Mesendoderm (in vitro differentiated cells): ENCODE data around the gene MCU.
"Not testable (repeated sequence)": the region's sequence is repeated elsewhere in the genome, so short reads cannot be mapped to it uniquely, and the experiment has no call there.

Experiments
- DNase-seq: peaks from one replicate; pipeline ENCODE4 v3.0.0; 2013
- H2AK5ac ChIP-seq: 2 replicates; pipeline ENCODE4 v1.6.1; 2013; ENCODE audit warnings: low read length, inconsistent platforms
- H2BK120ac ChIP-seq: 2 replicates; pipeline ENCODE4 v1.6.1; 2013; ENCODE audit warnings: low read depth, mild to moderate bottlenecking, low read length, moderate library complexity, mixed read lengths
- H2BK15ac ChIP-seq: replicated peaks from 2 replicates; pipeline ENCODE4 v1.6.1; 2013; ENCODE audit warnings: low read depth, mild to moderate bottlenecking, moderate library complexity
- H2BK5ac ChIP-seq: 2 replicates; pipeline ENCODE4 v1.6.1; 2013; ENCODE audit warnings: low read length, inconsistent platforms
- H3K18ac ChIP-seq: 2 replicates; pipeline ENCODE4 v1.6.1; 2013; ENCODE audit warnings: mild to moderate bottlenecking, low read length, mixed read lengths
- H3K23ac ChIP-seq: one replicate; pipeline ENCODE4 v1.6.1; 2013; ENCODE audit warnings: low read length
- H3K27ac ChIP-seq: 2 replicates; pipeline ENCODE4 v1.5.1; 2013; ENCODE audit warnings: low read depth, mild to moderate bottlenecking, inconsistent platforms, low read length, moderate library complexity
- H3K27me3 ChIP-seq: 2 replicates; pipeline ENCODE4 v1.6.1; 2013; ENCODE audit warnings: low read length, control low read depth, mild to moderate bottlenecking, inconsistent platforms; ENCODE audit not compliant: insufficient read depth, poor library complexity
- H3K36me3 ChIP-seq: 2 replicates; pipeline ENCODE4 v1.6.1; 2013; ENCODE audit warnings: low read length, inconsistent platforms; ENCODE audit not compliant: control insufficient read depth, insufficient read depth
- H3K4ac ChIP-seq: one replicate; pipeline ENCODE4 v1.6.1; 2013; ENCODE audit warnings: low read depth, mild to moderate bottlenecking, low read length, moderate library complexity
- H3K4me1 ChIP-seq: 2 replicates; pipeline ENCODE4 v1.6.1; 2013; ENCODE audit warnings: low read depth, low read length, inconsistent platforms; ENCODE audit not compliant: control insufficient read depth
- H3K4me2 ChIP-seq: 2 replicates; pipeline ENCODE4 v1.6.1; 2013; ENCODE audit warnings: low read length
- H3K4me3 ChIP-seq: 2 replicates; pipeline ENCODE4 v1.5.1; 2013; ENCODE audit warnings: mild to moderate bottlenecking, low read length
- H3K56ac ChIP-seq: one replicate; pipeline ENCODE4 v1.6.1; 2013; ENCODE audit warnings: low read length
- H3K79me1 ChIP-seq: 2 replicates; pipeline ENCODE4 v1.6.1; 2013; ENCODE audit warnings: low read length, inconsistent platforms
- H3K79me2 ChIP-seq: 2 replicates; pipeline ENCODE4 v1.6.1; 2013; ENCODE audit warnings: mild to moderate bottlenecking, low read length; ENCODE audit not compliant: control insufficient read depth, insufficient read depth
- H3K9ac ChIP-seq: 2 replicates; pipeline ENCODE4 v1.6.1; 2013; ENCODE audit warnings: low read length, inconsistent platforms
- H4K5ac ChIP-seq: one replicate; pipeline ENCODE4 v1.6.1; 2013; ENCODE audit warnings: low read length
- H4K8ac ChIP-seq: one replicate; pipeline ENCODE4 v1.6.1; 2013; ENCODE audit warnings: low read depth, mild to moderate bottlenecking, control low read depth, low read length, moderate library complexity
- WGBS: extraction: QIAGEN DNeasy Blood & Tissue Kit; methylation state at CpG from one replicate; pipeline ENCODE4 v1.1.7; 2013; ENCODE audit warnings: low lambda C conversion rate, missing lambda C conversion rate; ENCODE audit not compliant: insufficient coverage; ENCODE audit errors: extremely low coverage; 5-methylcytosine and 5-hydroxymethylcytosine counted together

MCU gene

DNA sequence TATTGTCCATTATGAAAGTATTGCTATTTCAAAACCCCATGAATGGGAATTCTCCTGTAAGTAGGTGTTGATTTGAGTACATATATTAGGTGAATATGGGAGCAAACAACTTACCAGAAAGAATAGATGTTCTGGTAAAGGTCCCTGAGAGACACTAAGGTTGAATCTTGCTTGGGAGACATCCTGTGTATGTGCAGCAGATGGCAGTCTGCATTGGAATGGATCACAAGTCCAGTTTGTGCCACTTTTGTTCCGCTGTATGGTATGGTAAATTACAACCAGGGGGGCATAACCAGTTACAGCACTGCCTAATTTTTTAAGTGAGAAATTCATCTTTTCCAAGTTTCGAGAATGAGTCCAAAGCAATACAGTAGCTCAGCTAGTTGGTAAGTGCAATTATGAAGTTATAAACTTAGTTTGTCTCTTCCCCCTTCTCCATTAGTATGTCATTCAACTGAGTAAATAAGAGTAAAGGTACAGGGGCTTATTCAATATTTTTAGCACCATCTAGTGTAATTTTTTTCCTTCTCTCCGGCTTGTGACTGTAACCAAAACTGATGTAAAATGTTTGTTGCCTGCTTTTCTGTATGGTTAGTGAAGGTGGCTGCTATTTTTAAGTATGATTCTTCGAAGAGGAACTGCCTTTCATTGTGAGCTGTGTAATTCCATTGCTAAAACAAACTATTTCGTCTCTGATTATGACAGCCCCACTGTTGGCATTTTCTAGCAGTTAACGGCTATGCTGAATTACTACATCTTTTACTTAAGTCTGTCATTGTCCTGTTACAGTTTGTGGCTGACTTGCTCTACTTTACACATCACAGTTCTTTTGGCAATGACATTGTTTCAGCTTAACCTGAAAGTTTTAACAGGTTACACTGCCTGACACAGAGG lies 2.8 kb downstream of the MCU start:
- H3K18ac ChIP-seq: no peak overlapping the region
- no peak overlapping the region for H2BK5ac ChIP-seq
- no peak overlapping the region for H3K9ac ChIP-seq
- H3K4me2 ChIP-seq: no peak overlapping the region
- H2BK120ac ChIP-seq: no peak overlapping the region
- H3K27me3 ChIP-seq: no peaks in the 10 kb centered on the region
- WGBS: no CpG with 5 or more reads among the region's 6 CpGs
- H3K79me1 ChIP-seq: peaks cover 9% of the 10 kb centered on the region
- no peak overlapping the region for H4K5ac ChIP-seq
- no peak overlapping the region for H3K27ac ChIP-seq
- no peaks in the 10 kb centered on the region for H3K36me3 ChIP-seq
- peaks cover 50% of the 10 kb centered on the region for H3K79me2 ChIP-seq
- H2AK5ac ChIP-seq: no peak overlapping the region
- H3K4ac ChIP-seq: no peak overlapping the region
- no peak overlapping the region for H3K4me3 ChIP-seq
- H2BK15ac ChIP-seq: no peak overlapping the region
- peaks cover 3% of the 10 kb centered on the region for H3K4me1 ChIP-seq
- H4K8ac ChIP-seq: no peak overlapping the region
- no peak overlapping the region for H3K23ac ChIP-seq
- no peak for DNase-seq
- H3K56ac ChIP-seq: no peak overlapping the region

GRCh38 chr10:72695496-72695895 lies 3.6 kb downstream of the MCU start:
- Histone ChIP-seq H3K56ac (no peak overlapping the region), H3K4me2 (no peak overlapping the region), H3K23ac (no peak overlapping the region), H3K4ac (no peak overlapping the region), H2BK15ac (no peak overlapping the region), H2BK5ac (no peak overlapping the region), H2AK5ac (no peak overlapping the region), H3K18ac (no peak overlapping the region), H3K27me3 (no peaks in the 10 kb centered on the region), H4K5ac (no peak overlapping the region), H3K79me1 (peaks cover 9% of the 10 kb centered on the region), H2BK120ac (no peak overlapping the region), H3K4me3 (no peak overlapping the region), H3K4me1 (peaks cover 3% of the 10 kb centered on the region), H3K9ac (no peak overlapping the region), H3K36me3 (no peaks in the 10 kb centered on the region), H4K8ac (no peak overlapping the region), H3K79me2 (peaks cover 50% of the 10 kb centered on the region), H3K27ac (no peak overlapping the region)
- no peak for DNase-seq
- no CpG with 5 or more reads among the region's 3 CpGs for WGBS

- Histone ChIP-seq H3K4me3 (no peak overlapping the region), H3K79me1 (peaks cover 9% of the 10 kb centered on the region), H3K27ac (no peak overlapping the region), H3K18ac (no peak overlapping the region), H3K4me1 (peaks cover 3% of the 10 kb centered on the region), H2BK120ac (no peak overlapping the region), H2BK5ac (no peak overlapping the region), H4K8ac (no peak overlapping the region), H4K5ac (no peak overlapping the region), H3K36me3 (no peaks in the 10 kb centered on the region), H2BK15ac (no peak overlapping the region), H3K56ac (no peak overlapping the region), H3K23ac (no peak overlapping the region), H3K27me3 (no peaks in the 10 kb centered on the region), H3K9ac (no peak overlapping the region), H2AK5ac (no peak overlapping the region), H3K4me2 (no peak overlapping the region), H3K4ac (no peak overlapping the region), H3K79me2 (peaks cover 49% of the 10 kb centered on the region)
- no peak for DNase-seq
These were observed 5.8 kb downstream of the MCU start for GRCh38 chr10:72697716-72698115.

GRCh38 chr10:72702465-72702864 lies 10.5 kb downstream of the MCU start:
- not testable (repeated sequence) for H2BK5ac ChIP-seq, H3K79me1 ChIP-seq, H3K9ac ChIP-seq, DNase-seq, H2BK120ac ChIP-seq, H3K18ac ChIP-seq, H2AK5ac ChIP-seq, H3K23ac ChIP-seq, H3K4ac ChIP-seq, H2BK15ac ChIP-seq, H3K4me1 ChIP-seq, H3K4me3 ChIP-seq, H3K4me2 ChIP-seq, H3K36me3 ChIP-seq, H4K5ac ChIP-seq, H3K27ac ChIP-seq, H3K27me3 ChIP-seq, H4K8ac ChIP-seq, H3K56ac ChIP-seq
- WGBS: no CpG with 5 or more reads among the region's 5 CpGs
- H3K79me2 ChIP-seq: peaks cover 24% of the 10 kb centered on the region

DNA sequence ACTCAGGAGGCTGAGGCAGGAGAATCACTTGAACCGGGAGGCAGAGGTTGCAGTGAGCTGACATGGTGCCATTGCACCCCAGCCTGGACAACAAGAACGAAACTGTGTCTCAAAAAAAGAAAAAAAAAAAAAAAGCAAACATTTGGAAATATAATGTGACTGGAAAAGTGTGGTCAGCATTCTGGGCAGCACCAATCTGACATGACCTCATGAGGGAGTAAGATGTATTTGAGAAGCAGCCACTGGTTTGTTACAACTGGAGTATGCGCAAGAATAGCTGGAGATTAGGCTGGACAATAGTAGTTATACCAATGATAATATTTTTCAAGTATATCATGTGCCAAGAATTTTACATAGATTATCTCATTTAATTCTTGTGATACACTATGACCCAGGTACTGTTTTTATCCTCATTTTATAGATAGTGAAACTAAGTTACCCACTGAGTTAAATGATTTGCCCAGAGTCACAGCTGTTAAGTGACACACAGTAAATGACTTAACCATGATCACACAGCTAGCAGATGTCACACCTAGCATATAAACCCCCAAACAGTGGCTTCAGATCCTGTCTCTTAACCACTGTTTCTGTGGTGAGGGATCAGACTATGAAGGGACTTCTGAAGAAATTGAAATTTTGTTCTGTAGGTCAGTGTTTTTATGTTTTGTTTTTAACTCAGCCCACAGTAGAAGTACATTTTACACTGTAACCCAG lies 11.1 kb downstream of the MCU start:
- no peak overlapping the region for H3K9ac ChIP-seq
- H3K56ac ChIP-seq: no peak overlapping the region
- no peak overlapping the region for H2BK15ac ChIP-seq
- no peak overlapping the region for H3K4ac ChIP-seq
- DNase-seq: peak; percentile 47
- H2BK120ac ChIP-seq: no peak overlapping the region
- H3K4me2 ChIP-seq: no peak overlapping the region
- no peak overlapping the region for H2AK5ac ChIP-seq
- H3K79me2 ChIP-seq: peaks cover 20% of the 10 kb centered on the region
- no peak overlapping the region for H3K4me3 ChIP-seq
- H3K23ac ChIP-seq: no peak overlapping the region
- H3K27me3 ChIP-seq: no peaks in the 10 kb centered on the region
- H3K4me1 ChIP-seq: no peaks in the 10 kb centered on the region
- no CpG with 5 or more reads among the region's 3 CpGs for WGBS
- H4K8ac ChIP-seq: no peak overlapping the region
- H4K5ac ChIP-seq: no peak overlapping the region
- H3K18ac ChIP-seq: no peak overlapping the region
- H3K79me1 ChIP-seq: peaks cover 6% of the 10 kb centered on the region
- H2BK5ac ChIP-seq: no peak overlapping the region
- no peak overlapping the region for H3K27ac ChIP-seq
- H3K36me3 ChIP-seq: no peaks in the 10 kb centered on the region
